Epithelial cell of proximal tubule (primary cell): ENCODE data around the gene IQCB1. TPM values are rescaled to one million over a fixed set of nuclear protein-coding genes. Genes with fewer than 3 reads are reported as not detected.
"Not testable (repeated sequence)": the region's sequence is repeated elsewhere in the genome, so short reads cannot be mapped to it uniquely, and the experiment has no call there.

Experiments used
- DNase-seq: peaks from one replicate; pipeline ENCODE4 v3.0.0-alpha.2; 2011; ENCODE audit warnings: low read depth
- H3K4me3 ChIP-seq: 2 replicates; pipeline ENCODE4 v1.5.1; 2011; ENCODE audit warnings: low read depth, mild to moderate bottlenecking, low read length
- CTCF ChIP-seq: conservative IDR thresholded peaks from 2 replicates; pipeline ENCODE4 v1.5.1; 2012; ENCODE audit warnings: low read depth, mild to moderate bottlenecking, low read length
- total RNA-seq: library from RNA; depleted of rRNA; stranded (reverse); fragments of >200 nt; gene quantifications from 2 replicates; pipeline ENCODE4 v1.2.3, GENCODE V29; 2015

Gene IQCB1
- total RNA-seq, 1 donor from 2014 or later = 19.5 TPM

GRCh38 chr3:121803771-121804320 lies 31.0 kb downstream of the IQCB1 start:
- no peak overlapping the region for H3K4me3 ChIP-seq
- no peak for DNase-seq
- no peak for TF ChIP-seq CTCF

- no peak overlapping the region for H3K4me3 ChIP-seq
- no peak for DNase-seq
- no peak for TF ChIP-seq CTCF
Observed at GRCh38 chr3:121800906-121801305, 34.0 kb downstream of the IQCB1 start.

GRCh38 chr3:121796970-121797369 lies 37.9 kb downstream of the IQCB1 start:
- H3K4me3 ChIP-seq = no peak overlapping the region
- TF ChIP-seq CTCF = no peak
- no peak for DNase-seq

- no peak for TF ChIP-seq CTCF
- no peak overlapping the region for H3K4me3 ChIP-seq
- DNase-seq = no peak
Observed at GRCh38 chr3:121794264-121794983, 40.4 kb downstream of the IQCB1 start.

GRCh38 chr3:121793078-121793477 lies 41.8 kb downstream of the IQCB1 start:
- no peak overlapping the region for H3K4me3 ChIP-seq
- TF ChIP-seq CTCF = no peak
- DNase-seq = no peak

GRCh38 chr3:121786485-121786884 lies 48.4 kb downstream of the IQCB1 start:
- no peak for TF ChIP-seq CTCF
- DNase-seq = no peak
- no peak overlapping the region for H3K4me3 ChIP-seq

- not testable (repeated sequence) for H3K4me3 ChIP-seq, DNase-seq
Observed at GRCh38 chr3:121782784-121783183, 52.1 kb downstream of the IQCB1 start.
